ENCODE measurements around the gene LONP1. TPM values are rescaled to one million over a fixed set of nuclear protein-coding genes. Genes with fewer than 3 reads are reported as not detected.

Gene LONP1
- polyA plus RNA-seq, 1 of the 3 experiments (the other 2 are of a cell fraction): 111 TPM

DNA sequence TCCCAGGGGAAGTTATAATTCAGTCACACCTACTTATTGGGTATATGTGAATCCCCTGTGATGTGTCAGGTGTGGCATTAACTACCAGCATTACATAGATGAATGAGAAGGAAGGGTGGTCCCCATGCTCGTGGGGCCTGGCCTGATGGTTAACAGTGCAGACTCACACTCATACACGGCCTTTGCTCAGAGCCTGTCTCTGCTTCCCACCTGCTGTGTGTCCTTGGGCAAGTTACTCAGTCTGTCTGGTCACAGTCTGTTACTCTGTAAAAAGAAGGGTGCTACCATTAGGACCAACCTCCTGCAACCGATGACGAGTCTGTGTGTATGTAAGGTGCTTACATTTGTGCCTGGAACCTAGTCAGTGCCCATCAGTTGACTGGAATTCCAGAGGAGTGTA, 73.2 kb downstream of the LONP1 start:
- Histone ChIP-seq H2AFZ (ENCODE audit: low read depth) (no peak overlapping the region), H3K27me3 (ENCODE audit: insufficient read depth) (no peaks in the 10 kb centered on the region), H4K20me1 (ENCODE audit: insufficient read depth) (peaks cover 58% of the 10 kb centered on the region), H3K79me2 (ENCODE audit: insufficient read depth) (peaks cover 60% of the 10 kb centered on the region), H3K9me3 (no peaks in the 10 kb centered on the region), H3K9me2 (no peaks in the 10 kb centered on the region), H3K4me3 (ENCODE audit: low read depth in 2 of 2, low read length in 1 of 2) (no peak overlapping the region), H3K27ac (ENCODE audit: low read depth in 2 of 2, low read length in 1 of 2) (no peak overlapping the region), H3F3A (replicated peaks; ENCODE audit: insufficient read depth) (peaks cover 5% of the 10 kb centered on the region), H3K4me1 (ENCODE audit: control insufficient read depth in 1 of 2, insufficient read depth in 2 of 2, low read depth in 1 of 2, low read length in 1 of 2) (no peaks in the 10 kb centered on the region), H3K36me3 (replicated peaks in 1 of 2; ENCODE audit: control insufficient read depth in 1 of 2, insufficient read depth in 2 of 2, low read length in 1 of 2) (peaks cover 74 to 79% of the 10 kb centered on the region in 2 experiments), H3K9ac (no peak overlapping the region), H3K4me2 (no peak overlapping the region)
- ChIA-PET POLR2A (no interaction called here), CTCF (interaction anchor here (0.9 kb wide), 1 partner anchor 11 kb away, joined by 3 read pairs; no protein-coding TSS in a partner anchor)
- no peak for DNase-seq
- no peak for TF ChIP-seq ELF1 (IDR thresholded peaks at IDR 0.05)
- TF ChIP-seq, protein P1, sequence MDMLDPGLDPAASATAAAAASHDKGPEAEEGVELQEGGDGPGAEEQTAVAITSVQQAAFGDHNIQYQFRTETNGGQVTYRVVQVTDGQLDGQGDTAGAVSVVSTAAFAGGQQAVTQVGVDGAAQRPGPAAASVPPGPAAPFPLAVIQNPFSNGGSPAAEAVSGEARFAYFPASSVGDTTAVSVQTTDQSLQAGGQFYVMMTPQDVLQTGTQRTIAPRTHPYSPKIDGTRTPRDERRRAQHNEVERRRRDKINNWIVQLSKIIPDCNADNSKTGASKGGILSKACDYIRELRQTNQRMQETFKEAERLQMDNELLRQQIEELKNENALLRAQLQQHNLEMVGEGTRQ (IDR thresholded peaks at IDR 0.05; ENCODE audit: borderline replicate concordance, low read depth, low read length): no peak
- TF ChIP-seq FOXM1 (IDR thresholded peaks at IDR 0.05; ENCODE audit: low read depth): no peak
- no peak for TF ChIP-seq FOSL2 (IDR thresholded peaks at IDR 0.05; ENCODE audit: borderline replicate concordance, low read depth)
- TF ChIP-seq RFX5 (IDR thresholded peaks at IDR 0.05; ENCODE audit: low read length): no peak
- TF ChIP-seq, protein P2, sequence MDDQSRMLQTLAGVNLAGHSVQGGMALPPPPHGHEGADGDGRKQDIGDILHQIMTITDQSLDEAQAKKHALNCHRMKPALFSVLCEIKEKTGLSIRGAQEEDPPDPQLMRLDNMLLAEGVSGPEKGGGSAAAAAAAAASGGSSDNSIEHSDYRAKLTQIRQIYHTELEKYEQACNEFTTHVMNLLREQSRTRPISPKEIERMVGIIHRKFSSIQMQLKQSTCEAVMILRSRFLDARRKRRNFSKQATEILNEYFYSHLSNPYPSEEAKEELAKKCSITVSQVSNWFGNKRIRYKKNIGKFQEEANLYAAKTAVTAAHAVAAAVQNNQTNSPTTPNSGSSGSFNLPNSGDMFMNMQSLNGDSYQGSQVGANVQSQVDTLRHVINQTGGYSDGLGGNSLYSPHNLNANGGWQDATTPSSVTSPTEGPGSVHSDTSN (IDR thresholded peaks at IDR 0.05): no peak
- no peak for TF ChIP-seq MXI1 (IDR thresholded peaks at IDR 0.05; ENCODE audit: low read depth, low read length)
- TF ChIP-seq EZH2phosphoT487 (IDR thresholded peaks at IDR 0.05; ENCODE audit: borderline replicate concordance, low read depth): no peak
- TF ChIP-seq, protein P3, sequence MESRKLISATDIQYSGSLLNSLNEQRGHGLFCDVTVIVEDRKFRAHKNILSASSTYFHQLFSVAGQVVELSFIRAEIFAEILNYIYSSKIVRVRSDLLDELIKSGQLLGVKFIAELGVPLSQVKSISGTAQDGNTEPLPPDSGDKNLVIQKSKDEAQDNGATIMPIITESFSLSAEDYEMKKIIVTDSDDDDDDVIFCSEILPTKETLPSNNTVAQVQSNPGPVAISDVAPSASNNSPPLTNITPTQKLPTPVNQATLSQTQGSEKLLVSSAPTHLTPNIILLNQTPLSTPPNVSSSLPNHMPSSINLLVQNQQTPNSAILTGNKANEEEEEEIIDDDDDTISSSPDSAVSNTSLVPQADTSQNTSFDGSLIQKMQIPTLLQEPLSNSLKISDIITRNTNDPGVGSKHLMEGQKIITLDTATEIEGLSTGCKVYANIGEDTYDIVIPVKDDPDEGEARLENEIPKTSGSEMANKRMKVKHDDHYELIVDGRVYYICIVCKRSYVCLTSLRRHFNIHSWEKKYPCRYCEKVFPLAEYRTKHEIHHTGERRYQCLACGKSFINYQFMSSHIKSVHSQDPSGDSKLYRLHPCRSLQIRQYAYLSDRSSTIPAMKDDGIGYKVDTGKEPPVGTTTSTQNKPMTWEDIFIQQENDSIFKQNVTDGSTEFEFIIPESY (IDR thresholded peaks at IDR 0.05; ENCODE audit: borderline replicate concordance, low read depth): no peak
- TF ChIP-seq POLR2AphosphoS5 (IDR thresholded peaks at IDR 0.05; ENCODE audit: low read depth, low read length): no peak
- no peak for TF ChIP-seq TAF1 (IDR thresholded peaks at IDR 0.05; ENCODE audit: borderline replicate concordance, low read depth, low read length)
- TF ChIP-seq EP300 (IDR thresholded peaks at IDR 0.05; ENCODE audit: borderline replicate concordance in 1 of 2, low read depth in 1 of 2, low read length in 1 of 2): no peak
- no peak for TF ChIP-seq NRF1 (IDR thresholded peaks at IDR 0.05; ENCODE audit: low read depth, low read length)
- TF ChIP-seq RAD21 (IDR thresholded peaks at IDR 0.05; ENCODE audit: low read length): no peak
- WGBS (ENCODE audit: low lambda C conversion rate): 91% methylated on average over 4 of the region's 4 CpGs

DNA sequence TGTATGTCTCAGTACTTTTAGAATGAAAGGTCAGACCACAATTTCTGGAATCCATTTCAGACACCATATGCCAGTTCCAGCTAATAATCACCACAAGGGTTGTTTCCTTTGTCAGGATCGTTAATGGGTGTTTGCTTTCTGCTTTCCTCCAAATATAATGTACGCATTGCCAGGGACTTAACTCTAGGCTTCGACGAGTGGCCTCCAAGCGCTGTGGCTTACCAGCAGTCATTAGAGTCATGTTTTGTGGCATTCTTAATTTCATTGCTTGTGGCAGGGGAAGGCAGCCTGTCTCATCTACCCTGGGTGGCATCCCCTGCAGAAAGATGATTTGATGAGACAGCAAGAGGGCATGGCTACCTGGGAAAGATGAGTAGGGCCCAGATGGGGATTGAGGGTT, 74.5 kb downstream of the LONP1 start:
- TF ChIP-seq RAD21 (IDR thresholded peaks at IDR 0.05; ENCODE audit: low read length) (no peak), RCOR1 (IDR thresholded peaks at IDR 0.05; ENCODE audit: low read length) (no peak), TEAD4 (IDR thresholded peaks at IDR 0.05; ENCODE audit: borderline replicate concordance, insufficient read depth) (no peak), MXI1 (IDR thresholded peaks at IDR 0.05; ENCODE audit: low read depth, low read length) (no peak)
- Histone ChIP-seq H3K27ac (ENCODE audit: low read depth in 2 of 2, low read length in 1 of 2) (no peak overlapping the region), H3K9me3 (no peaks in the 10 kb centered on the region), H3K9ac (no peak overlapping the region), H3K4me1 (ENCODE audit: control insufficient read depth in 1 of 2, insufficient read depth in 2 of 2, low read depth in 1 of 2, low read length in 1 of 2) (no peaks in the 10 kb centered on the region), H3K9me2 (no peaks in the 10 kb centered on the region), H3K79me2 (ENCODE audit: insufficient read depth) (peaks cover 68% of the 10 kb centered on the region), H4K20me1 (ENCODE audit: insufficient read depth) (peaks cover 71% of the 10 kb centered on the region), H2AFZ (ENCODE audit: low read depth) (no peak overlapping the region), H3K36me3 (replicated peaks in 1 of 2; ENCODE audit: control insufficient read depth in 1 of 2, insufficient read depth in 2 of 2, low read length in 1 of 2) (peaks cover 67 to 72% of the 10 kb centered on the region in 2 experiments), H3K4me3 (ENCODE audit: low read depth in 2 of 2, low read length in 1 of 2) (no peak overlapping the region), H3F3A (replicated peaks; ENCODE audit: insufficient read depth) (peaks cover 5% of the 10 kb centered on the region), H3K4me2 (no peak overlapping the region), H3K27me3 (ENCODE audit: insufficient read depth) (no peaks in the 10 kb centered on the region)
- ChIA-PET CTCF (interaction anchor here (1.3 kb wide), 1 partner anchor 44 kb away, joined by 3 read pairs; no protein-coding TSS in a partner anchor), POLR2A (interaction anchor here (0.6 to 0.9 kb wide), 3 partner anchors 23 to 46 kb away, joined by 3 read pairs; partner anchors contain the start of genes SAFB and SAFB2)
- WGBS (ENCODE audit: low lambda C conversion rate): 95% methylated on average over 5 of the region's 5 CpGs
- no peak for DNase-seq
